Fibroblast of mammary gland (primary cell): ENCODE data around the gene LGALS3.

Experiments used
- DNase-seq: peaks from one replicate; pipeline ENCODE4 v3.0.0-alpha.2; 2010; ENCODE audit warnings: low read depth
- H3K4me3 ChIP-seq: 2 replicates; pipeline ENCODE4 v1.5.1; 2011; ENCODE audit warnings: low read depth, mild to moderate bottlenecking, low read length, moderate library complexity; ENCODE audit not compliant: control insufficient read depth
- CTCF ChIP-seq: conservative IDR thresholded peaks from 2 replicates; pipeline ENCODE4 v1.5.1; 2011; ENCODE audit warnings: low read depth, low read length, inconsistent platforms; ENCODE audit not compliant: control insufficient read depth, insufficient read depth

LGALS3 gene

GRCh38 chr14:55114720-55115119 is 14.3 kb upstream of the LGALS3 start:
- no peak overlapping the region for H3K4me3 ChIP-seq
- no peak for TF ChIP-seq CTCF
- DNase-seq: no peak

GRCh38 chr14:55115460-55115859 is 13.6 kb upstream of the LGALS3 start:
- H3K4me3 ChIP-seq: no peak overlapping the region
- no peak for TF ChIP-seq CTCF
- DNase-seq: no peak

- DNase-seq: no peak
- TF ChIP-seq CTCF: no peak
- no peak overlapping the region for H3K4me3 ChIP-seq
These were observed 13.2 kb upstream of the LGALS3 start for GRCh38 chr14:55115861-55116245.

- no peak for TF ChIP-seq CTCF
- H3K4me3 ChIP-seq: no peak overlapping the region
- DNase-seq: no peak
These were observed 12.6 kb upstream of the LGALS3 start for GRCh38 chr14:55116246-55117030.

- DNase-seq: peak; percentile 35
- no peak overlapping the region for H3K4me3 ChIP-seq
- TF ChIP-seq CTCF: no peak
These were observed 11.1 kb upstream of the LGALS3 start for GRCh38 chr14:55117803-55118441.

GRCh38 chr14:55118761-55119160 is 10.3 kb upstream of the LGALS3 start:
- no peak overlapping the region for H3K4me3 ChIP-seq

More at GRCh38 chr14:55118761-55119160, 10.3 kb upstream of the LGALS3 start:
- TF ChIP-seq CTCF: no peak
- DNase-seq: no peak
